ENCODE measurements around the gene UNK.

- TF ChIP-seq, protein P1, sequence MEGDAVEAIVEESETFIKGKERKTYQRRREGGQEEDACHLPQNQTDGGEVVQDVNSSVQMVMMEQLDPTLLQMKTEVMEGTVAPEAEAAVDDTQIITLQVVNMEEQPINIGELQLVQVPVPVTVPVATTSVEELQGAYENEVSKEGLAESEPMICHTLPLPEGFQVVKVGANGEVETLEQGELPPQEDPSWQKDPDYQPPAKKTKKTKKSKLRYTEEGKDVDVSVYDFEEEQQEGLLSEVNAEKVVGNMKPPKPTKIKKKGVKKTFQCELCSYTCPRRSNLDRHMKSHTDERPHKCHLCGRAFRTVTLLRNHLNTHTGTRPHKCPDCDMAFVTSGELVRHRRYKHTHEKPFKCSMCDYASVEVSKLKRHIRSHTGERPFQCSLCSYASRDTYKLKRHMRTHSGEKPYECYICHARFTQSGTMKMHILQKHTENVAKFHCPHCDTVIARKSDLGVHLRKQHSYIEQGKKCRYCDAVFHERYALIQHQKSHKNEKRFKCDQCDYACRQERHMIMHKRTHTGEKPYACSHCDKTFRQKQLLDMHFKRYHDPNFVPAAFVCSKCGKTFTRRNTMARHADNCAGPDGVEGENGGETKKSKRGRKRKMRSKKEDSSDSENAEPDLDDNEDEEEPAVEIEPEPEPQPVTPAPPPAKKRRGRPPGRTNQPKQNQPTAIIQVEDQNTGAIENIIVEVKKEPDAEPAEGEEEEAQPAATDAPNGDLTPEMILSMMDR (conservative IDR thresholded peaks at IDR 0.05): no peak
- no peak for TF ChIP-seq EZH2 (IDR thresholded peaks at IDR 0.05; ENCODE audit: low read depth)
These were observed 58.5 kb downstream of the UNK start for GRCh38 chr17:75842963-75843576.
